ENCODE results near the gene RECK.

GRCh38 chr9:36088020-36088419, 51.3 kb downstream of the RECK start:
- TF ChIP-seq EZH2 (IDR thresholded peaks at IDR 0.05; ENCODE audit: insufficient read depth, poor library complexity, severe bottlenecking) (no peak), EZH2phosphoT487 (IDR thresholded peaks at IDR 0.05; ENCODE audit: insufficient read depth, low read depth) (no peak)
